ENCODE results near the gene ADAM33. TPM values are rescaled to one million over a fixed set of nuclear protein-coding genes. Genes with fewer than 3 reads are reported as not detected.

Gene ADAM33
- total RNA-seq, 4 donors from 2014 or later, result 5.6 to 175 (median 23.3) TPM

DNA sequence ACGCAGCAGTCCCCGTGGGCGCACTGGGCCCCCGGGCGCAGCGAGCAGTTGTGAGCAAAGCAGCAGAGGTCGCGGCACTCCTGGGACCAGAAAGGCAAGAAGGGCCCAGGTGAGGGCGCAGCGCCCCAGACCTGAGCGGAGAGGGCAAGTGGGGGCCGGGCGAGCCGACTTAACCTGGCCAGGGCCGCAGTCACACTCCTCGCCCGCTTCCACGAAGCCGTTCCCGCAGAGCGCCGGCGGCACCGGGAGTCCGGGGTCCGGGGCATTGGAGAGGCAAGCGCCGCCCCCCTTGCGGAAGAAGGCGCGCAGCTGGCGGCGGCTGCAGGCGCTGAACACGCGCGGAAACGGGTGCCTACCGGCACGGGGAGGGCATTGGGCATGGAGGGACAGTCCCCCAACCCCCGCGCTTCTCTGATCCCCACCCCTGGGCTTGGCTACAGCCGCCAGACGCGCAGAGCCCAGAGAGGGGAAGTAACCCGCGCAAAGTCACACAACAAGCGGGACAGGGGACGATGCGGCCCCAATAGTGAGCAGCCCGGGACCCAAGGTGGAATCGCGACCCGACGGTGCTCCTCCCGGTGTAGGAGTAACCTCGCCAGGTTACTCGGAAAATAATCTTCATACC is 9.2 kb downstream of the ADAM33 start:
- TF ChIP-seq POLR2A (IDR thresholded peaks at IDR 0.05), result no peak
- TF ChIP-seq CTCF (IDR thresholded peaks at IDR 0.05), result no peak
- no peaks in the 10 kb centered on the region for H3K36me3 ChIP-seq
- peaks cover 0 to 5% of the 10 kb centered on the region in 2 donors for H3K27me3 ChIP-seq
- no peaks in the 10 kb centered on the region for H3K9me3 ChIP-seq
- H3K4me1 ChIP-seq, result peaks cover 0 to 16% (median 2%) of the 10 kb centered on the region in 4 donors
- no peak for DNase-seq
- no peak overlapping the region for H3K27ac ChIP-seq
- H3K4me3 ChIP-seq, result no peak overlapping the region

DNA sequence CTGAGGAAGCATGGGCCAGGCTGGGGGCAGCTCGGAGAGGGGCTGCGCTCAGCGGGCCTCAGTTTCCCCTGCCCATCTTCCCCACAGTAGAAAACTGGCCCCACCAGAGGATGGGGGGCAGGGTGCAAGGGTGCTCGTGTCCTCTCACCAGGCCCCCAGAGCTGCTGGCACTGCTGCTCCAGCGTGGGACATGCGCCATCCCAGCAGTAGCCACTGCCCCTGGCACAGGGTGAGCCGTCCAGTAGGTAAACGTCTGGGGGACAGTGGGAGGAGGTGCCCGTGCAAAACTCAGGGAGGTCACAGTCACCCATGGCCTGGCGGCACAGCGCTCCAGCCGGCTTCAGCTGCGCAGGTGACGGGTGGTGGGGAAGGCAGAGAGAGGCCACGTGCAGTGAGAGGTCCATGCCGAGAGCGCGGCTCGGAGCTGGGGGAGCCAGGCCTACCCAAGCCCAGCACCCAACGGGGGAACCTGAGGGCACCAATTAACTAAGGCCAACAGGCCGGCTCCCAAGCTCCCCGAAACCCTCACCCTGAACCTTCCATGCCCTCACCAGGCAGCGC is 9.7 kb downstream of the ADAM33 start:
- TF ChIP-seq CTCF (IDR thresholded peaks at IDR 0.05), result no peak
- no peak for TF ChIP-seq POLR2A (IDR thresholded peaks at IDR 0.05)
- no peaks in the 10 kb centered on the region for H3K36me3 ChIP-seq
- no peak overlapping the region for H3K4me3 ChIP-seq
- H3K27ac ChIP-seq, result no peak overlapping the region
- peaks cover 0 to 10% (median 2%) of the 10 kb centered on the region in 4 donors for H3K4me1 ChIP-seq
- no peak for DNase-seq
- peaks cover 0 to 5% of the 10 kb centered on the region in 2 donors for H3K27me3 ChIP-seq
- H3K9me3 ChIP-seq, result no peaks in the 10 kb centered on the region

- DNase-seq, result no peak
These were observed 10.9 kb downstream of the ADAM33 start for GRCh38 chr20:3670945-3671344.

DNA sequence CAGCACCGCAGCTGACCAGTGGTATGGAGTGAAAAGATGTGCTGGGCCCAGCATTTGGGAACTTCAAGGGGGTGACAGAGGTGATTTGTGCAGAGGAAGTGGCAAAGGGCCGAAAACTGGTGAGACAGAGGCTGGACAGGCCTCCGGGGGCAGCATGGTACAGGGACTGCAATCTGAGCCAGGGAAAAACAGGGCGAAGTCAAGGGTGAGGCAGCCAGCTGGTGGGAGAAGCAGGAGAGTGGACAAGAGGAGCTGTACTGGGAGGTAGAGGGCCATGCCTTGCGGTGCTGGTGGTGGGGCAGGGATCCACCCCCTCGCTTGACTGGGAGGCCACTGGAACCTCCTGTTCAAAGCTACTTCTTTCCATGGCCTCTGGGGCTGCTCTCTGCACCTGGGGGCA is 11.3 kb downstream of the ADAM33 start:
- DNase-seq, result no peak
- Histone ChIP-seq H3K4me1 (peaks cover 0 to 6% (median 2%) of the 10 kb centered on the region in 4 donors), H3K36me3 (no peaks in the 10 kb centered on the region), H3K4me3 (no peak overlapping the region), H3K27ac (no peak overlapping the region), H3K9me3 (no peaks in the 10 kb centered on the region), H3K27me3 (peaks cover 0 to 5% of the 10 kb centered on the region in 2 donors)
- TF ChIP-seq POLR2A (IDR thresholded peaks at IDR 0.05) (no peak), CTCF (IDR thresholded peaks at IDR 0.05) (no peak)

More at GRCh38 chr20:3670945-3671344, 10.9 kb downstream of the ADAM33 start:
- TF ChIP-seq POLR2A (IDR thresholded peaks at IDR 0.05) (no peak), CTCF (IDR thresholded peaks at IDR 0.05) (no peak)
- Histone ChIP-seq H3K27ac (no peak overlapping the region), H3K27me3 (peaks cover 0 to 5% of the 10 kb centered on the region in 2 donors), H3K4me3 (no peak overlapping the region), H3K9me3 (no peaks in the 10 kb centered on the region), H3K4me1 (peaks cover 0 to 6% (median 2%) of the 10 kb centered on the region in 4 donors), H3K36me3 (no peaks in the 10 kb centered on the region)

DNA sequence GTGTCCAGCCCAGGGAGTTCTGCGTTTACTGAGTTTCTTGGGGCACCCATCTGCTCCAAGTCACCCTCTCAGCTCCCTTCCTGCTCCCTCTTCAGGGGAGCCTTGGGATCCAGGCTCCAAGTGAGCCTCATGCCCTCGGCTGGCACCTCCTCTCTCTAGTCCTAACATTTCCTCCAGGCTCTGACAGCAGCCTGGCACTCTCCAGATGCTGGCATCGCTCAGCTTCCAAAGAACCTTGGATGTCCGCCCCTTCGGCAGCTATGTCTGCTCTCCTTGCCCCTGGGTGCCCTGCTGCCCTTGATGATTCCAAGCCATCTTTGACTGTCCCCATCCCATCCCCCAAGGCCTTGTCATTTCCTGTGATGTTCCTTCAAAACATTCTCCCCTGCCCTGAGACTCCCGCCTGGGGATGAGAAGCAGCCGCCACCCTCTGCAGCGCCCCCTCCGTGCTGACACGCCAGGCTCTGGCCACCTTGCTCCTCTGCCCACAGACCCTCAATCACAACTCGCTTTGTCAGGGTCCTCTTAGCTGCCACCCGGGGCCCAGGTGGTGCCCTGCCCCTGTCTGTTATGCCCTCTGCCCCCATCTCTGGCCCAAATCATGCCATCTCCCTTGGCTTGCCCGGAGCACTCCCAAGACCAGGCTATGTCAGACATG is 12.0 kb downstream of the ADAM33 start:
- Histone ChIP-seq H3K4me3 (no peak overlapping the region), H3K36me3 (no peaks in the 10 kb centered on the region), H3K27ac (no peak overlapping the region), H3K4me1 (peaks cover 0 to 6% (median 2%) of the 10 kb centered on the region in 4 donors), H3K9me3 (no peaks in the 10 kb centered on the region), H3K27me3 (peaks cover 0 to 5% of the 10 kb centered on the region in 2 donors)
- DNase-seq, result no peak
- TF ChIP-seq CTCF (IDR thresholded peaks at IDR 0.05) (no peak), POLR2A (IDR thresholded peaks at IDR 0.05) (no peak)

All from Peyer's patch (tissue), 4 donors.